NCI-H82 treated with DMSO at 0.1 percent for 48 hours (cell line): ENCODE results near the gene ADGRG4.

ENCODE experiments used
- DNase-seq: peaks from one replicate; lab custom pipeline; 2025; ENCODE audit not compliant: unreplicated experiment; lab: John Stamatoyannopoulos, UW

Gene ADGRG4

GRCh38 chrX:136453771-136454170, 153.0 kb downstream of the ADGRG4 start:
- DNase-seq, result no peak

GRCh38 chrX:136456133-136456532, 155.4 kb downstream of the ADGRG4 start:
- no peak for DNase-seq

- DNase-seq, result no peak
Measured at GRCh38 chrX:136457303-136457917, 156.6 kb downstream of the ADGRG4 start.

GRCh38 chrX:136464589-136464988, 163.8 kb downstream of the ADGRG4 start:
- no peak for DNase-seq
